Mesothelial cell of epicardium (in vitro differentiated cells): ENCODE measurements around the gene DPF3. TPM values are rescaled to one million over a fixed set of nuclear protein-coding genes. Genes with fewer than 3 reads are reported as not detected.

Experiments used
- DNase-seq, 2 experiments: peaks; one replicate each; pipeline ENCODE4 v3.0.0; 2021; ENCODE audit warnings: low spot score in 2 of 2; ENCODE audit not compliant: unreplicated experiment in 2 of 2
- H3K27ac Mint-ChIP-seq: 2 replicates; pipeline ENCODE4 v1.8.0; 2021; ENCODE audit warnings: mixed read lengths
- H3K27me3 Mint-ChIP-seq: 2 replicates; pipeline ENCODE4 v1.8.0; 2021; ENCODE audit warnings: low read depth, mixed read lengths
- H3K36me3 Mint-ChIP-seq: 2 replicates; pipeline ENCODE4 v1.8.0; 2021; ENCODE audit warnings: mixed read lengths
- H3K4me1 Mint-ChIP-seq: 2 replicates; pipeline ENCODE4 v1.8.0; 2021; ENCODE audit warnings: mixed read lengths
- H3K4me3 Mint-ChIP-seq: 2 replicates; pipeline ENCODE4 v1.8.0; 2021; ENCODE audit warnings: mild to moderate bottlenecking, moderate library complexity, mixed read lengths
- H3K9me3 Mint-ChIP-seq: 2 replicates; pipeline ENCODE4 v1.8.0; 2021; ENCODE audit warnings: mixed read lengths
- CTCF ChIP-seq: fragments of 200-600 bp; sonication (generic); IDR thresholded peaks from one replicate; pipeline ENCODE4 v1.5.0; 2021; ENCODE audit warnings: antibody characterized with exemption; ENCODE audit not compliant: unreplicated experiment
- total RNA-seq: library from RNA; stranded (reverse); gene quantifications from 3 replicates; pipeline ENCODE4 v1.2.1, GENCODE V29; 2021

DPF3 gene
- total RNA-seq, 1 donor from 2014 or later, result 1.3 TPM

- H3K4me3 Mint-ChIP-seq, result no peak overlapping the region
- no peak overlapping the region for H3K27ac Mint-ChIP-seq
- H3K9me3 Mint-ChIP-seq, result no peaks in the 10 kb centered on the region
- no peaks in the 10 kb centered on the region for H3K36me3 Mint-ChIP-seq
- DNase-seq, result no peak
- peaks cover 24% of the 10 kb centered on the region for H3K4me1 Mint-ChIP-seq
- no peak for TF ChIP-seq CTCF
- no peaks in the 10 kb centered on the region for H3K27me3 Mint-ChIP-seq
Observed at GRCh38 chr14:72790887-72791566, 102.9 kb downstream of the DPF3 start.

GRCh38 chr14:72788972-72789728 lies 104.8 kb downstream of the DPF3 start:
- H3K4me1 Mint-ChIP-seq, result peaks cover 24% of the 10 kb centered on the region
- no peak for TF ChIP-seq CTCF
- no peak overlapping the region for H3K27ac Mint-ChIP-seq
- H3K27me3 Mint-ChIP-seq, result no peaks in the 10 kb centered on the region
- no peaks in the 10 kb centered on the region for H3K36me3 Mint-ChIP-seq
- H3K9me3 Mint-ChIP-seq, result no peaks in the 10 kb centered on the region
- no peak for DNase-seq
- no peak overlapping the region for H3K4me3 Mint-ChIP-seq

GRCh38 chr14:72788255-72788654 lies 105.6 kb downstream of the DPF3 start:
- H3K9me3 Mint-ChIP-seq, result no peaks in the 10 kb centered on the region
- TF ChIP-seq CTCF, result no peak
- H3K27ac Mint-ChIP-seq, result no peak overlapping the region
- no peak for DNase-seq
- H3K4me3 Mint-ChIP-seq, result no peak overlapping the region
- no peaks in the 10 kb centered on the region for H3K36me3 Mint-ChIP-seq
- peaks cover 28% of the 10 kb centered on the region for H3K4me1 Mint-ChIP-seq
- no peaks in the 10 kb centered on the region for H3K27me3 Mint-ChIP-seq

- DNase-seq, result no peak
- Mint-ChIP-seq H3K4me1 (peaks cover 30% of the 10 kb centered on the region), H3K27ac (no peak overlapping the region), H3K4me3 (no peak overlapping the region), H3K36me3 (no peaks in the 10 kb centered on the region), H3K27me3 (no peaks in the 10 kb centered on the region), H3K9me3 (no peaks in the 10 kb centered on the region)
- TF ChIP-seq CTCF, result no peak
Observed at GRCh38 chr14:72787841-72788240, 106.1 kb downstream of the DPF3 start.

- TF ChIP-seq CTCF, result no peak
- DNase-seq, result no peak
- no peak overlapping the region for H3K4me3 Mint-ChIP-seq
- no peaks in the 10 kb centered on the region for H3K27me3 Mint-ChIP-seq
- no peaks in the 10 kb centered on the region for H3K9me3 Mint-ChIP-seq
- H3K27ac Mint-ChIP-seq, result no peak overlapping the region
- H3K36me3 Mint-ChIP-seq, result no peaks in the 10 kb centered on the region
- peaks cover 28% of the 10 kb centered on the region for H3K4me1 Mint-ChIP-seq
Observed at GRCh38 chr14:72786378-72787350, 107.2 kb downstream of the DPF3 start.
